ENCODE data around the gene MTOR.
"Not testable (repeated sequence)": the region's sequence is repeated elsewhere in the genome, so short reads cannot be mapped to it uniquely, and the experiment has no call there.

DNA sequence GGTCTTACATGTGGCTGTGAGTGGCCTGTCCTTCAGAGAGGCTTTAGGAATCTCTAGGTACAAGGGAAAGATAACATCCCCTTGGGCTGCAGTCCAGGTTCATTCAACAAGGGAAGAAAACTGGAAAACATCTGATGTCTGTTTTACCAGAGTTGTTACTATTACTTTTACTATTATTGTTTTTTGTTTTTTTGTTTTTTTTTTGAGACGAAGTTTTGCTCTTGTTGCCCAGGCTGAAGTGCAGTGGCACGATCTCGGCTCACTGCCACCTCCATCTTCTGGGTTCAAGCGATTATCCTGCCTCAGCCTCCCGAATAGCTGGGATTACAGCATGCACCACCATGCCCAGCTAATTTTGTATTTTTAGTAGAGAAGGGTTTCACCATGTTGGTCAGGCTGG, 35.4 kb upstream of the MTOR start:
- TF ChIP-seq, protein P1, sequence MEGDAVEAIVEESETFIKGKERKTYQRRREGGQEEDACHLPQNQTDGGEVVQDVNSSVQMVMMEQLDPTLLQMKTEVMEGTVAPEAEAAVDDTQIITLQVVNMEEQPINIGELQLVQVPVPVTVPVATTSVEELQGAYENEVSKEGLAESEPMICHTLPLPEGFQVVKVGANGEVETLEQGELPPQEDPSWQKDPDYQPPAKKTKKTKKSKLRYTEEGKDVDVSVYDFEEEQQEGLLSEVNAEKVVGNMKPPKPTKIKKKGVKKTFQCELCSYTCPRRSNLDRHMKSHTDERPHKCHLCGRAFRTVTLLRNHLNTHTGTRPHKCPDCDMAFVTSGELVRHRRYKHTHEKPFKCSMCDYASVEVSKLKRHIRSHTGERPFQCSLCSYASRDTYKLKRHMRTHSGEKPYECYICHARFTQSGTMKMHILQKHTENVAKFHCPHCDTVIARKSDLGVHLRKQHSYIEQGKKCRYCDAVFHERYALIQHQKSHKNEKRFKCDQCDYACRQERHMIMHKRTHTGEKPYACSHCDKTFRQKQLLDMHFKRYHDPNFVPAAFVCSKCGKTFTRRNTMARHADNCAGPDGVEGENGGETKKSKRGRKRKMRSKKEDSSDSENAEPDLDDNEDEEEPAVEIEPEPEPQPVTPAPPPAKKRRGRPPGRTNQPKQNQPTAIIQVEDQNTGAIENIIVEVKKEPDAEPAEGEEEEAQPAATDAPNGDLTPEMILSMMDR (conservative IDR thresholded peaks at IDR 0.05; ENCODE audit: low read length), result not testable (repeated sequence)
- not testable (repeated sequence) for TF ChIP-seq EZH2phosphoT487 (IDR thresholded peaks at IDR 0.05; ENCODE audit: borderline replicate concordance)
